K562 (cell line): Measurements from ENCODE around the gene KLK5. TPM values are rescaled to one million over a fixed set of nuclear protein-coding genes. Genes with fewer than 3 reads are reported as not detected.

Experiments used
- ATAC-seq: fragments of 200-7000 bp; cut with Tn5 transposase; 3 replicates; pipeline ENCODE4 v1.9.1; 2020; ENCODE audit warnings: moderate library complexity
- BruUV-seq: library from RNA; stranded (reverse); fragments of 400-500 nt; replicated peaks from 2 replicates; lab custom pipeline; 2021; lab: Mats Ljungman, UMichigan
- CTCF ChIA-PET: fragments of 300-600 bp; formaldehyde crosslinking; extraction: SDS; loops from one replicate; lab custom pipeline; 2021; ENCODE audit warnings: low intra/inter-chr PET ratio; lab: Yijun Ruan, JAX
- POLR2A ChIA-PET: fragments of 300-600, 350-650 bp; sonication (Branson Sonifier 250); formaldehyde crosslinking; extraction: SDS; loops from one replicate; lab custom pipeline; 2021; ENCODE audit warnings: antibody characterized with exemption, inconsistent platforms; lab: Yijun Ruan, JAX
- DNase-seq, 4 experiments: peaks; one replicate each; pipeline versions ENCODE4 v3.0.0 to v3.0.0-alpha.2; 2011 to 2018; ENCODE audit warnings: low spot score in 3 of 4, mixed read lengths in 3 of 4; ENCODE audit errors: extremely low read depth in 1 of 4
- FAIRE-seq: peaks from 2 replicates; lab custom pipeline; 2011; peaks lifted over from hg19 to GRCh38; lab: Jason Lieb, UNC
- H2AFZ ChIP-seq: 2 replicates; pipeline ENCODE4 v1.6.0; 2011; ENCODE audit warnings: low read depth, low read length, control low read depth, inconsistent platforms
- H3K27ac ChIP-seq: fragments of 200-600 bp; 3 replicates; pipeline ENCODE4 v1.8.0; 2011; ENCODE audit warnings: low read depth, mild to moderate bottlenecking, control low read depth, inconsistent platforms, low read length, moderate library complexity, mixed read lengths; ENCODE audit errors: extremely low read depth
- H3K27me3 ChIP-seq, 2 experiments: fragments of 300-600 bp in 1 of 2; 2 replicates in 1 of 2; 3 replicates in 1 of 2; pipeline versions ENCODE4 v1.6.0 to v1.8.0; 2011; ENCODE audit warnings: inconsistent platforms in 2 of 2, low read length in 2 of 2, mild to moderate bottlenecking in 1 of 2, mixed read lengths in 1 of 2, moderate library complexity in 1 of 2; ENCODE audit not compliant: control insufficient read depth in 2 of 2, insufficient read depth in 2 of 2
- H3K36me3 ChIP-seq: fragments of 300-600 bp; 3 replicates; pipeline ENCODE4 v1.8.0; 2011; ENCODE audit warnings: mild to moderate bottlenecking, low read length, inconsistent platforms; ENCODE audit not compliant: control insufficient read depth, insufficient read depth
- H3K4me1 ChIP-seq, 2 experiments: fragments of 200-600 bp in 1 of 2; replicated peaks in 1 of 2; 2 replicates in 1 of 2; 3 replicates in 1 of 2; pipeline versions ENCODE4 v1.5.1 to v1.8.0; 2011; ENCODE audit warnings: inconsistent platforms in 2 of 2, low read length in 2 of 2, mild to moderate bottlenecking in 1 of 2, mixed read lengths in 1 of 2, moderate library complexity in 1 of 2; ENCODE audit not compliant: control insufficient read depth in 2 of 2, insufficient read depth in 2 of 2
- H3K4me2 ChIP-seq: 2 replicates; pipeline ENCODE4 v1.6.1; 2011; ENCODE audit warnings: low read length, control low read depth, inconsistent platforms, mixed read lengths; ENCODE audit not compliant: insufficient read depth
- H3K4me3 ChIP-seq: fragments of 200-600 bp; sonication (generic), shearing (Covaris generic); 2 replicates; pipeline ENCODE4 v1.5.1; 2016; ENCODE audit warnings: control low read depth, inconsistent platforms
- H3K79me2 ChIP-seq: fragments of 200-600 bp; 3 replicates; pipeline ENCODE4 v1.8.0; 2011; ENCODE audit warnings: low read length, inconsistent platforms; ENCODE audit not compliant: control insufficient read depth, insufficient read depth
- H3K9ac ChIP-seq, 2 experiments: 2 replicates each; pipeline versions ENCODE4 v1.6.0 to v1.6.1; 2011; ENCODE audit warnings: low read depth in 2 of 2, low read length in 2 of 2, control low read depth in 1 of 2, inconsistent platforms in 1 of 2, mild to moderate bottlenecking in 1 of 2, mixed read lengths in 1 of 2; ENCODE audit not compliant: insufficient read depth in 1 of 2
- H3K9me1 ChIP-seq: one replicate; pipeline ENCODE4 v1.6.0; 2011; ENCODE audit warnings: inconsistent platforms, mild to moderate bottlenecking, low read length, moderate library complexity; ENCODE audit not compliant: control insufficient read depth, insufficient read depth
- H3K9me3 ChIP-seq: replicated peaks from 2 replicates; pipeline ENCODE4 v1.5.1; 2011; ENCODE audit warnings: low read depth, low read length, inconsistent platforms; ENCODE audit not compliant: control insufficient read depth, insufficient read depth
- H4K20me1 ChIP-seq: replicated peaks from 2 replicates; pipeline ENCODE4 v1.6.1; 2011; ENCODE audit warnings: low read length, inconsistent platforms, mixed read lengths; ENCODE audit not compliant: control insufficient read depth, insufficient read depth
- BACH1 ChIP-seq: fragments of 200-800 bp; sonication (Bioruptor generic); IDR thresholded peaks from 2 replicates; pipeline ENCODE4 v1.6.1; 2016; ENCODE audit warnings: missing genetic modification characterization, missing compliant biosample characterization
- BHLHE40 ChIP-seq: IDR thresholded peaks from 2 replicates; pipeline ENCODE4 v1.6.1; 2011; ENCODE audit warnings: low read length, improper control_type of control experiment
- CC2D1A ChIP-seq: fragments of 450-650 bp; IDR thresholded peaks from 2 replicates; pipeline ENCODE4 v1.6.1; 2017; ENCODE audit warnings: mild to moderate bottlenecking
- KDM5B ChIP-seq: fragments of 200-600 bp; sonication (generic); IDR thresholded peaks from 2 replicates; pipeline ENCODE4 v1.6.1; 2012; ENCODE audit warnings: low read depth, mild to moderate bottlenecking, moderate library complexity, low read length, control low read depth, inconsistent platforms; ENCODE audit not compliant: insufficient replicate concordance
- MAFG ChIP-seq: fragments of 450-650 bp; conservative IDR thresholded peaks from 2 replicates; pipeline ENCODE4 v1.6.1; 2016; ENCODE audit warnings: missing genetic modification characterization, missing compliant biosample characterization
- RBM14 ChIP-seq: fragments of 200-400 bp; formaldehyde crosslinking; IDR thresholded peaks from 2 replicates; pipeline ENCODE4 v1.6.1; 2018; ENCODE audit warnings: low read depth, mild to moderate bottlenecking, low read length, moderate library complexity, borderline replicate concordance; ENCODE audit not compliant: insufficient read depth
- SIN3A ChIP-seq, 2 experiments: fragments of 150-350 bp in 1 of 2; IDR thresholded peaks; 2 replicates each; pipeline ENCODE4 v1.6.1; 2011 to 2016; ENCODE audit warnings: borderline replicate concordance in 2 of 2, low read depth in 2 of 2, low read length in 2 of 2, mild to moderate bottlenecking in 2 of 2, moderate library complexity in 2 of 2; ENCODE audit not compliant: control insufficient read depth in 1 of 2
- USF2 ChIP-seq: sonication (generic); formaldehyde crosslinking; IDR thresholded peaks from 2 replicates; pipeline ENCODE4 v1.5.0; 2020; ENCODE audit warnings: missing genetic modification reagents
- ZHX1 ChIP-seq: fragments of 150-350 bp; conservative IDR thresholded peaks from 2 replicates; pipeline ENCODE4 v1.6.1; 2014; ENCODE audit warnings: low read length
- ZNF121 ChIP-seq: sonication (generic); formaldehyde crosslinking; conservative IDR thresholded peaks from 2 replicates; pipeline ENCODE4 v1.8.0; 2022; ENCODE audit warnings: missing genetic modification reagents
- WGBS: fragments of 100-300 bp; shearing (Covaris generic); methylation state at CpG from one replicate; pipeline ENCODE4 v1.1.6; 2016; ENCODE audit warnings: low coverage, mixed read lengths; ENCODE audit not compliant: insufficient coverage; ENCODE audit errors: missing lambda C conversion rate; 5-methylcytosine and 5-hydroxymethylcytosine counted together
- in situ Hi-C: fragments of 300-500 bp; cut with MboI; formaldehyde crosslinking; loops from 4 replicates; pipeline ENCODE4 v1.15.0; 2018; ENCODE audit warnings: inconsistent platforms, mixed read lengths
- intact Hi-C: fragments of 100-400 bp; cut with micrococcal nuclease; formaldehyde crosslinking; loops from 2 replicates; pipeline ENCODE4 v1.14.2; 2022
- polyA plus RNA-seq, 8 experiments: library from polyadenylated mRNA; depleted of rRNA in 4 of 8; stranded (reverse) in 5 of 8; unstranded in 3 of 8; fragments of >200 nt; fragmentation: Nextera tagmentation in 2 of 8; fragmentation: Illumina TruSeq in 1 of 8; extraction: Ambion mirVana in 2 of 8; extraction: Trizol in 1 of 8; gene quantifications; 2 replicates each; pipeline versions ENCODE4 v1.2.1 to v1.2.3, GENCODE V29; 2011 to 2014; ENCODE audit warnings: inconsistent platforms in 1 of 8, missing spikeins in 1 of 8
- total RNA-seq, 7 experiments: library from RNA; depleted of rRNA in 6 of 7; stranded (reverse); fragments of >200 nt in 6 of 7; fragmentation: Illumina TruSeq in 2 of 7; extraction: Trizol in 2 of 7; gene quantifications; 2 replicates each; pipeline versions ENCODE4 v1.2.1 to v1.2.3, GENCODE V29; 2011 to 2021; ENCODE audit warnings: low replicate concordance in 1 of 7
- TF ChIP-seq, protein P1 (sequence below): fragments of 250-450 bp; sonication (Bioruptor Pico); IDR thresholded peaks from 2 replicates; pipeline ENCODE4 v1.5.0; 2021
- TF ChIP-seq, protein P2 (sequence below): fragments of 450-650 bp; IDR thresholded peaks from 2 replicates; pipeline ENCODE4 v1.6.1; 2018; ENCODE audit warnings: mild to moderate bottlenecking, low read depth; ENCODE audit not compliant: partially characterized antibody
- TF ChIP-seq, protein P3 (sequence below): fragments of 450-650 bp; IDR thresholded peaks from 2 replicates; pipeline ENCODE4 v1.6.1; 2016; ENCODE audit warnings: low read depth, mild to moderate bottlenecking, moderate library complexity

KLK5 gene
- total and polyA plus RNA-seq, 9 of the 15 experiments (the other 6 are each of a cell fraction or from before 2014, with no cell fraction given) = not detected

GRCh38 chr19:50967929-50968715 is 15.3 kb upstream of the KLK5 start:
- BruUV-seq = no TSS peak
- DNase-seq = no peak
- intact Hi-C loops = no loop called here
- no peaks in the 10 kb centered on the region for H3K36me3 ChIP-seq
- H3K9me1 ChIP-seq = no peaks in the 10 kb centered on the region
- no peak overlapping the region for H3K4me3 ChIP-seq
- no peak for FAIRE-seq
- no peaks in the 10 kb centered on the region for H4K20me1 ChIP-seq
- no peak overlapping the region for H3K9ac ChIP-seq
- no peak for TF ChIP-seq BHLHE40
- no peak for TF ChIP-seq CC2D1A
- TF ChIP-seq BACH1 (tag) = no peak
- no peak for TF ChIP-seq KDM5B
- TF ChIP-seq, protein P1, sequence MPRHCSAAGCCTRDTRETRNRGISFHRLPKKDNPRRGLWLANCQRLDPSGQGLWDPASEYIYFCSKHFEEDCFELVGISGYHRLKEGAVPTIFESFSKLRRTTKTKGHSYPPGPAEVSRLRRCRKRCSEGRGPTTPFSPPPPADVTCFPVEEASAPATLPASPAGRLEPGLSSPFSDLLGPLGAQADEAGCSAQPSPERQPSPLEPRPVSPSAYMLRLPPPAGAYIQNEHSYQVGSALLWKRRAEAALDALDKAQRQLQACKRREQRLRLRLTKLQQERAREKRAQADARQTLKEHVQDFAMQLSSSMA (CRISPR knock-in tag) = no peak
- TF ChIP-seq RBM14 = no peak
- no peak for TF ChIP-seq ZHX1
- TF ChIP-seq, protein P2, sequence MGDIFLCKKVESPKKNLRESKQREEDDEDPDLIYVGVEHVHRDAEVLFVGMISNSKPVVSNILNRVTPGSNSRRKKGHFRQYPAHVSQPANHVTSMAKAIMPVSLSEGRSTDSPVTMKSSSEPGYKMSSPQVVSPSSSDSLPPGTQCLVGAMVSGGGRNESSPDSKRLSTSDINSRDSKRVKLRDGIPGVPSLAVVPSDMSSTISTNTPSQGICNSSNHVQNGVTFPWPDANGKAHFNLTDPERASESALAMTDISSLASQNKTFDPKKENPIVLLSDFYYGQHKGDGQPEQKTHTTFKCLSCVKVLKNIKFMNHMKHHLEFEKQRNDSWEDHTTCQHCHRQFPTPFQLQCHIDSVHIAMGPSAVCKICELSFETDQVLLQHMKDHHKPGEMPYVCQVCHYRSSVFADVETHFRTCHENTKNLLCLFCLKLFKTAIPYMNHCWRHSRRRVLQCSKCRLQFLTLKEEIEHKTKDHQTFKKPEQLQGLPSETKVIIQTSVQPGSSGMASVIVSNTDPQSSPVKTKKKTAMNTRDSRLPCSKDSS = no peak
- TF ChIP-seq, protein P3, sequence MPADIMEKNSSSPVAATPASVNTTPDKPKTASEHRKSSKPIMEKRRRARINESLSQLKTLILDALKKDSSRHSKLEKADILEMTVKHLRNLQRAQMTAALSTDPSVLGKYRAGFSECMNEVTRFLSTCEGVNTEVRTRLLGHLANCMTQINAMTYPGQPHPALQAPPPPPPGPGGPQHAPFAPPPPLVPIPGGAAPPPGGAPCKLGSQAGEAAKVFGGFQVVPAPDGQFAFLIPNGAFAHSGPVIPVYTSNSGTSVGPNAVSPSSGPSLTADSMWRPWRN = no peak
- no peak for TF ChIP-seq USF2
- TF ChIP-seq MAFG (tag) = no peak
- no peak for TF ChIP-seq ZNF121
- no peak for TF ChIP-seq SIN3A (IDR thresholded peaks at IDR 0.05; ENCODE audit: borderline replicate concordance in 2 of 2, control insufficient read depth in 1 of 2, low read depth in 2 of 2, low read length in 2 of 2)
- peaks cover 11 to 54% of the 10 kb centered on the region in 2 experiments; a peak in 4 of 5 replicates for H3K27me3 ChIP-seq
- H3K79me2 ChIP-seq = no peaks in the 10 kb centered on the region
- 10% methylated on average over 19 of the region's 20 CpGs for WGBS
- ATAC-seq = no peak
- in situ Hi-C loops = no loop called here
- H2AFZ ChIP-seq = no peak overlapping the region
- no peak overlapping the region for H3K27ac ChIP-seq
- peaks cover 0 to 10% of the 10 kb centered on the region in 2 experiments; a peak in 2 of 5 replicates for H3K4me1 ChIP-seq
- ChIA-PET POLR2A (no interaction called here), CTCF (no interaction called here)
- no peaks in the 10 kb centered on the region for H3K9me3 ChIP-seq
- no peak overlapping the region for H3K4me2 ChIP-seq
